GM18499 (cell line): Measurements from ENCODE around the gene TOR2A.
A peak's percentile ranks its signal among the peaks of the same experiment; 100 is the strongest.

Source experiments
- ATAC-seq: cut with Tn5 transposase; IDR thresholded peaks from one replicate; pipeline ENCODE4 v1.9.1; 2021; ENCODE audit warnings: moderate number of reproducible peaks; ENCODE audit not compliant: insufficient read depth, unreplicated experiment

Gene TOR2A

DNA sequence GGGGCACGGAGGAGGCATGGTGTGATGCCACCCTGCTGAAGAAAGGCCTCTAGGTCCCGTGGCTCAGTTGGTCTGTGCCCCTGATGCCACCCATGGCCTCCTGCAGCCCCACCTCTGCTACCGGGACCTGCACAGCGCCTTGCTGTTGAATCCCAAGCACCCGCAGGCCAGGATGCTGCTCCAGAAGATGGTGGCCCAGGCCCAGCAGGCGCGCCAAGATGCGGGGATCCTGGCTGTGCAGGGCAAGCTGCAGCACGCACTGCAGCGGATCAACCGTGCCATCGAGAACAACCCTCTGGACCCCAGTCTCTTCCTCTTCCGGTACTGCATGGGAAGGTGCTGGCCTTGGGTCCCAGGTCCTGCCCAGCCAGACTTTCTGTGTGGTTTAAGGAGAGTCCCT, 12.1 kb downstream of the TOR2A start:
- ATAC-seq: no peak

DNA sequence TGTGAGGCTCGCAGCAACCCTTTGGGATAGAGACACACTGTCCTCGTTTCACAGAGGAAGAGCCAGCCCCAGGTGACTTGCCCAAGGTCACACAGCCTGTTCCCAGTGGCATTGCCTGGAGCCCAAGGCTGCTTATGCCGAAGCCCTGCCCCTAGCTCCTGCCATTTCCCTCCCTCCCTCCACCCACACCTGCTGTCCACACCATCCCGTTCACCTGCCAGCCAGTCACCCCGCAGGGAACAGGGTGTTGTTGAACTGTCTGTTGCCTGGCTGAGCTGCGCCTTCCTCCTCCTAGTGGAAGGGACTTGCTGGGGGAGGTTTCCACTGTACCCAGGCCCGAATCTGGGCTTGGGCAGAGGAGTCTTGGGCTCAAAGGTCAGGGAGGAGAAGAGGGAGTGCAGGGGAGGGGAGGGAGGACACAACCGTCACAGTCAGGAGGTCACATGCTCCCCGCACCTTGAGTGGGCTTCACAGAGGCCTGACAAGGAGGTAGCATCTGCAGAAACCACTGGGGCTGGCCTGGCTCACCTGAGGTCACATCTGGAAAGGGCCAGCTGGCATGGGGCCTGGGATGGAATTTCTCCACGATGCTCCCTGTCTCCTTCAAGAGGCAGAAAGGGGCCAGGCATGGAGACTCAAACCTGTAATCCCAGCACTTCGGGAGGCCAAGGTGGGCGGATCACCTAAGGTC, 12.9 kb downstream of the TOR2A start:
- ATAC-seq: no peak

DNA sequence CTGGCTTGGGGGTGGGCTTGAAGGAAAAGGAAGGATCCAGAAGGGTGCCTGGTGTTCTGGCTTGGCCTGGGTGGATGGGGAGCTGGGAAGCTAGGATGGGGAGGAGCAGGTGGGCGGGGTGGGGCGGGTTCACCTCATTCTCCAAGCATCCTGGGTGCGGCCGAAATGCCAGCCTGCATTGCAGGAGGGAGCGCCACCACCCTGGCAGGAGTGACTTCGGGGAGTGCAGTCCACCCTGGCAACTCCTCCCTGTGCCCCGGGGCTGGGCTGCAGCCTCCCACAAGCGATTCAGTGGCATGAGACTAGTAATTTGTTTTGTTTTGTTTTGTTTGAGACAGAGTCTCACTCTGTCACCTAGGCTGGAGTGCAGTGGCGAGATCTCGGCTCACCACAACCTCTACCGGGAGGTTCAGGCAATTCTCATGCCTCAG, 13.7 kb downstream of the TOR2A start:
- ATAC-seq: no peak

DNA sequence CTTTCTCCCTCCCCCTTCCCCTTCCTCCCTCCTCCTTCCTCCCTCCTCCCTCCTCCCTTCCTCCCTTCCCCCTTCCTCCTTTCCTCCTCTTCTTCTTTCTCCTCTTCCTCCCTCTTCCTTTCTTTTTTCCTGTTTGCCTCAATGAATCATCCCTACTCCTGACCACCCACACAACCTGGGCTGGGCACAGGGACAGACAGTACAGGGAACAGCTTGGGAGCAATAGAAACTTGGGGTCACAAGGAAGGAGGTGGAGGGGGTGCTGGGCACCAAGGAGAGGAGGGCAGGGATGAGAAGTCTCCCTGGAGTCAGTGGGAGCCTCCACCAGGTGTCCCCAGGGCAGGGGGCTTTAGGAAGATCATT, 14.2 kb downstream of the TOR2A start:
- ATAC-seq: no peak

DNA sequence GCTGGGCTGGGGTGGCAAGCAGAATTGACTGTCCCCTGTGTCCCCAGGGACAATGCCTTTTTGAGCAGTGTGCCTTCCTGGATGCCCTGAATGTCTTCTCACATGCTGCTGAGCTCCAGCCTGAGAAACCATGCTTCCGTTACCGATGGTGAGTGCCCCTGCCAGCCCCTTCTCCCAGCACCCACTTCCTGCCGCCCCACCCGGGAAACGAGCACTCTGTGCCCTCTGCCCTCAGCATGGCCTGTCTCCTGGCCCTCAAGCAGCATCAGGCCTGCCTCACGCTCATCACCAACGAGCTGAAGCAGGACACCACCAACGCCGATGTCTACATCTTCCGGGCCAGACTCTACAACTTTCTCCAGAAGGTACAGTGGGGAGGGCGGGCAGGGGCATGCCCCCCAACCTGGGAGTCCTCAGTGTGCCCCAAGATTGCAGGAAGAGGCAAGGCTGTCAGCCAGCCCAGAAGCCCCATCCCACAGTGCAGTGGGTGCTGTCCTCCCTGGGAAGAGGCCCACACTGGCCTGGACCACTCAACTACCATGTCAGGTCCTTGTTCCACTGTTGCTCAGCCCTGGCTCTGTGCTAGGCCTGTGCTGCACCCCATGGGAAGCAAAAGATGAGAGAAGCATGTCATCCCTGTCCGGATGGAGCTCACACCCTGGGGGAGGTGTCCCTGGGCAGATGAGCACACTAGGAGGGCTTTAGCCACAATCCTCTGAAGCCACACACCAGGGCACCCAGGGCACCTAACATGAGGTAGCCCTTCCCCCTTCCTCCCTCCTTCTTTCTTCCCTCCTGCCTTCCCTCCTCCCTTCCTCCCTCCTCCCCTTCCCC, 14.8 kb downstream of the TOR2A start:
- no peak for ATAC-seq

DNA sequence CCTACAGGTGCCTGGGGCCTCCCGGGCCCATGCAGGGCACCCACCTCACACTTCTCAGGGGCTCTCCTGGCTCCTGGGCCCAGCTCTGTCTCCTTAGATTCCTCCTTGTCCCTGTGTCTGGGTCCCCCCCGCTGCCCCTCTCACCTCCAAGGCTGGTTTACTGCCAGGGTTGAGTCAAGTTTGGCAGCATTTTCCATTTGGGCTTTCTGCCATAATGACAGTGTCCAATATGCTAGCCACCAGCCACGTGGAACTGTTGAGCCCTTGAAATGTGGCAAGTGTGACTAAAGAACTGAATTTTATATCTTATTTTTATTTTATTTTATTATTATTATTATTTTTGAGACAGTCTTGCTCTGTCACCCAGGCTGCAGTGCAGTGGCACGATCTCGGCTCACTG, 17.3 kb downstream of the TOR2A start:
- ATAC-seq: no peak

DNA sequence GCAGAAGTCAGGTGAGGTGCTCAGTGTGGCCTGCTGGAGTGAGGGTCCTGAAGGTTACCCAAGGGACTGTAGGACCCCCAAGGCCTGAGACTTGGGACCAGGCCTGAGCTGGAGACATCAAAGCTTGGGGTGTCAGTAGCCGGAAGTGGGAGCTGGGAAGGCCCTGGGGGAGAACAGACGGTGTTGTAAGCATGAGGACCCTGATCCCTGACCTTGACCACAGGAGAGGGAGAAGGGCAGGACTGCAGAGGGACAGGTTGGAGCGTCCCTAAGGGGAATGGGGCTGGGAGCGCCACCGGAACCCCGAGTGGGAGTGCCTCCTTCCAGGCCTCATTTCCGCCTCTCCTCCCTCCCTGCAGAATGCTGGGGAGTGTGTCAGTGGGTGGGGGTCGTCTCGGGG, 18.7 kb downstream of the TOR2A start:
- ATAC-seq: no peak

DNA sequence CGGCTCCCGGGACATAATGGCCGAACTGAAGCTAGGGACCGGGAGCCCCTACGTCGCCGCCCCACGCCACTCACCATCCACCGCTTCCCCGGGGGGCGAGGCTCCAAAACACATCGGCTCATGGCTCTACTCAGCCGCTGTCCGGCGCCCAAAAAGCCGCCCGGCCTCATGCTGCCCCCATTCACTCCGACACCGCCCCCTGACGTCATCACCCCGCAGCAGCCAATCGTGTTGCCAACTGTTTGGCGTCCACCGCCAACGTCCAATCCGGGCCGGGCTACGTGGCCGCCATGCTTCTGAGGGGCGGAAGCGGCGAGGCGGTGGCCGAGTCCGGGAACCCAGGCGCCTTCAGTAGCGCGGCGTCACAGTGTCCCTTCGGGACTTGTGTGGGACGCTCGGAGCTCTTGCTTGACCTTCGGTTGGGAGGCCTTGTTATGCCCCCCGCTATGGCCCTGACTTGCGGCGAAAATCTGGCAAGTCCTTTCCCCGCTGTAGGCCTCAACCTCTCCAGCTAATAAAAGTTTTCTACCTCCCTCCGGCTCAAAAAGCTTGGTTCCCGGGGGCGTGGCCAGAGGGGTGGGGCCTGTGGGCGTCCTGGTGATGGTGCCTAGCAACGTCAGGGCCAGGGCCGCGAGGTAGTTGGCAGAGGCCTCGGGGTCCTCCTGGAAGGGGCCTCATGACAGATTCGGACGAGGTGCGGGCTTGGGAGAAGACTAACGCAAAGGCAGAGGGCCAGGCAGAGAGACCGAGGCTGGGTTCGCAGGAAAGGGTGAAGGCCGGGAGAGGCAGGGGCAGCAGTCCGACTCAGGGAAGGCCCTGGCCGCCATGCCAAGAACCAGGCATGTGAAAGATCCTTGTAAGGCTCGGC, 19.4 kb downstream of the TOR2A start, which contains the start of the genes PTRH1 and TTC16:
PTRH1 (minus strand) TSS at position 194 of the 868 bp plus-strand sequence; CDS start at position 170, 24 bp downstream.
TTC16 (plus strand) TSS at position 610 of the 868 bp plus-strand sequence; CDS start at position 677, 67 bp downstream.
- peak; percentile 71 for ATAC-seq

DNA sequence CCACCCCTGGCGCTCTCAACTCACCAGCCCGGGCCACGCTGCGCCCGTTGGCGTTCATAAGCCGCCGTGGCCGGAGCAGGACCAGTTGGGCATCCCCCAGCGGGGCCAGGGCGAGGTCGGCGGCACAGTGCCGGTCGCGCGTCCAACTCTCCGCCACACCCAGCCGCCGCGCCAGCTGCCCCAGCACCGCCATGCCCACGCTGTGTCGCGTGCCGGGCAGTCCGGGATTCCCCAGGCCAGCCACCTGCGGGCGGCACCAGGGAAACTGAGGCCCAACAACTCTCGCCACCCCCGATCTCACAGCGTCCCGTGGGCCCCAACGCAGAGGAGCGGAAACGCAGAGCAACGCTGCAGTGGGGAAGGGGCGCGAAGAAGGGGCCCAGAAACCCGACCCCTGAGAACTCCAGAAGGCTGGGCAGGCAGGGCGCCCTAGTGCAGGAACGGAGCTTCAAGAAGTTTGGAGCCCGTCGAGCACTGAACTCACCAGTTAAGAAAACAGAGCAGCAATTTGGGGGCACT, 20.1 kb downstream of the TOR2A start:
- no peak for ATAC-seq

DNA sequence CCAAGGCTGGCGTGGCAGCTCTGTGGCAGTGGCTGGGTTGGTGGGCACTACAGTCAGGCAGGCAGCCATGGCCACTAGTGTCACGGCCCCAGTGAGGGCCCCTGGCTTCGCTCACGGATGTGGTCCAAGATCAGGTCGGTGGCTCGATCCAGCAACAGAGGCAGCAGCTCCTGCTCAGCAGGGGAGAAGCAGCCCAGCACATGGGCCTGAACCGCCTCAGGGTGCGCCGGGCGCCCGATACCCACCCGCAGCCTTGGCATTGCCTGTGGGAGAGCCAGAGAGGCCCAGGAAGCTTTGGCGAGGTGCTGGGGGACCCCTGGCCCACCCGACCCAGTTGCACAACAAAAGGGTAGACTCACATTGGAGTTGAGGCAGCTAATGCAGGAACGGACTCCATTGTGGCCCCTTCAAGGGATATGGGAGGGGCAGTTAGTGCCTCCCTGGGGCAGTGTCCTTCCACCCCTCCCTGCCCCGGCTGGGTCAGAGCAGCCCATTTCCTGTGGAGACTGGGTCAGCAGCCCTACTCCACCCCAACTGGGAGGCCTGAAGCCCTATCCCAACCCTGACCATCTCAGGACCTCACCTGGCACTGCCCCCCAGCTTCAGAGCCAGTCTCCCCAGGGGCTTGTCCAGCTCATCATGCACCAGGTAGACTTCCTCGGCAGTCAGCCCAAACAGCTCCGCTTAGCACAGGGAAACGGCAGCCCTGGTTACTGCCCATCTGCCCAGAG, 20.9 kb downstream of the TOR2A start:
- no peak for ATAC-seq

DNA sequence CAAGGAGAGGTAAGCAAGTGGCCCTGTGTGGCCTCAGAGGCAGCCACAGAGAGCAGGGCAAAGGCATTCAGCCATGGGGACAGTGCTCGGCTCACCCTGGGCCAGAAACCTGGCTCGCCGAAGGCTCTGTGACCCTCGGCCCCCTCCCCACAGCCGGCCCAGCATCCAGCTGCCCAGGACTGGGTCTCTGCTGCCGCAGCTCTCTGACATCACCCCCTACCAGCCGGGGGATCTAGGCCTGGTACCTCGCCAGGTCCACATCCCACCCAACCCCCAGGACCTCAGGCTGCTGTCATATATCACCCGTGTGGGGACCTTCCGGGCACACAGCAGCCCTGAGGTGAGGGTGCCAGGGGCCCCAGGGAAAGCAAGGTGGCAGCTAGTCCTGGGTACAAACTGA, 22.2 kb downstream of the TOR2A start:
- ATAC-seq: no peak

DNA sequence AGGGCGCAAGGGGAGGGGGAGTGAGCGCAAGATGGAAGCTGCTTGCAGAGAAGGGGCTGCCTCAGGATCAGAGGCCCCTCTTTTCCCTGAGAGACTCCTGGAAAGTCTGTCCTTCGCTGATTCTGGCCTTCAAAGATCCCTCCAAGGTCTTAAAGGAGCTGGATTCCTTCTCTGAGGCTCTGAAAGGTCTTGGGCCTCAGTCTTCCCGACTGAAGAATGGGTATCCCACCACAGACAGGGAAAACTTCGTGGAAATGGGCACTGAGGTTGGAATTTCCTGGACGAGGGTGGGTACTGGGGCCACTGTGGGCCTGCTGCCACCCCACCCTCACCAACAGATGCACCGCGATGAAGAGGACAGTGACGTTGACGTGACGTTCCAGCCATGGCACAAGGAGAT, 22.7 kb downstream of the TOR2A start:
- ATAC-seq: no peak

DNA sequence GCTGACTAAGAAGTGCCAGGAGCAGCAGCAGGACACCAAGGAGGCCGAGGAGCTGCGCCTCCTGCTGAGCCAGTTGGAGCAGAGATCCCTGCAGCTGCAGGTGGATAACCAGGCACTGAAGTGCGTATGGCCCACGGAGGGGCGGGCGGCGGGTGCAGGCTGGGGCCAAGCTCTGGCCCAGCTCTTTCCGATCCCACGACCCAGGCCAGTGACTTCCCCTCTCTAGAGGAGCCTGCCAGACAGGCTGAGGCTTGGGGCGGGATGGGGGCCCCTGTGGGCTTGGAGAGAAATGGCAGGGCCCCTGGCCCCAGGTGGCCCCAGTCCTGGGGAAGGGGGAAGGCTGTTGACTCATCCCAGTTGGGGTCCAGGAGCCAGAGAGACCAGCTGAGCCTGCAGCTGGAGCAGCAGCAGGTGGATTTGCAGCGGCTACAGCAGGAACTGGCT, 23.2 kb downstream of the TOR2A start:
- no peak for ATAC-seq

DNA sequence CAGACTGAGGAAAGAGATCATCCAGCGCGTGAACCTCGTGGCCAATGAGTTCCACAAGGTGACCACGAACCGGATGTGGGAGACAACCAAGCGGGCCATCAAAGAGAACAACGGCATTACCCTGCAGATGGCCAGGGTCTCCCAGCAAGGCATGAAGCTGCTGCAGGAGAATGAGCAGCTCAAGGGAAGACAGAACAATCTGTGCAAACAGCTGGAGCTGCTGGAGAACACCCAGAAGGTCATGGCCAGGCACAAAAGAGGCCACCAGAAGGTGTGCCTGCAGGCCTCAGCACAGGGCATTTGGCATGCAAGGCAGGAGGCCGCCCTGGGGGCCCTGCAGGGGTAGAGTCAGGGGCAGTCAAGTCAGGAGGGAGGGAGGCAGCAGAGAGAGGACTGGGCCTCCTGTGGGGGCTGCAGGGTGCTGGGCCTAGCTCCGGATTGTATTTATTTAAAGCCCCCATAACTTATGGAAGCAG, 23.8 kb downstream of the TOR2A start:
- ATAC-seq: no peak

DNA sequence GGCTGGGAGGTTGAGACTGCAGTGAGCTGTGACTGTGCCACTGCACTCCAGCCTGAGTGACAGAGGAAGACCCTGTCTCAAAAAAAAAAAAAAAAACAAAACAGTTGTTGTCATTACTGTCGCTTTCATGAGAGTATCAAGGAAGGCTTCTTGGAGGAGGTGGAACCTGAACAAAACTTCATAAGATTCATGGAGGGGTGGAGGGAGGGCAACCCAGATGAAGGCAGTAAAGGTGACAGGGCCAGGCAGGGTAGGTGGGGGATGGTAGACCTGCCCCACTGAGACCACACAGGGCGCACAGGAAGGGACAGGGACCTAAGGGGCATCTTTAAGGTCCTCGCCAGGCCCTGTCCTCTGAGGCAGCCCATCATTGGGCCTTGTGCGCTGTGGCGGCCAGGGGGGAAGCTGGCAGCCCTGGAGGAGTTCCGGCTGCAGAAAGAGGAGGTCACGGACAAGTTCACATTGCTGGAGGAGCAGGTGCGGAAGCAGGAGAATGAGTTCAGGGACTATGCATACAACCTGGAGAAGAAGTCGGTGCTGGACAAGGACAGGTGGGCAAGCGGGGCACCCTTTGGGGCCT, 24.8 kb downstream of the TOR2A start:
- ATAC-seq: no peak

DNA sequence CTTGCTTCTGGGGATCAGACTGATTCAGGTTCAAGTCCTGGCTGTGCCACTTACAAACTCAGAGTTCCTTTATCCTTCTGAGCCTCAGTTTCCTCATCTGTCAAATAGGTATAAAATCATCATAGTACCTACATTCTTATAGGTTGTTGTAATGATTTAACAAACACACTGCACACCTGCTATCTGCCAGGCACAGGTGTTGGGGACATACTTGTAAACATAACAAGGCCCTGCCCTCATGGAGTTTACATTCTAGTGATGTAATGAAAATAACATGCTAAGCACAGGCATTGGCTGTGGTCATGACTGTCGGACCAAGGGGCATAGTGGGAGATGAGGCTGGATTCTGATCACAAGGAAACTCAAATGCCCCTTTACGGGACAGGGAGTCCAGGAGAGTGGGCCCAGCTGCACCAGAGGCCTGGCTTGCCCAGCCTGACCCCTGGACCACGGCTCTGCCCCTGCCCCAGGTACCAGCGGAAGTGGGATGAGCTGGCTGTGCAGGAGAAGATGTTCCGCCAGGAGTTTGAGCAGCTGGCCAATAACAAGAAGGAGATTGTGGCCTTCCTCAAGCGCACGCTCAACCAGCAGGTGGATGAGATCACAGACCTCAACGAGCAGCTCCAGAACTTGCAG, 26.0 kb downstream of the TOR2A start:
- ATAC-seq: no peak

DNA sequence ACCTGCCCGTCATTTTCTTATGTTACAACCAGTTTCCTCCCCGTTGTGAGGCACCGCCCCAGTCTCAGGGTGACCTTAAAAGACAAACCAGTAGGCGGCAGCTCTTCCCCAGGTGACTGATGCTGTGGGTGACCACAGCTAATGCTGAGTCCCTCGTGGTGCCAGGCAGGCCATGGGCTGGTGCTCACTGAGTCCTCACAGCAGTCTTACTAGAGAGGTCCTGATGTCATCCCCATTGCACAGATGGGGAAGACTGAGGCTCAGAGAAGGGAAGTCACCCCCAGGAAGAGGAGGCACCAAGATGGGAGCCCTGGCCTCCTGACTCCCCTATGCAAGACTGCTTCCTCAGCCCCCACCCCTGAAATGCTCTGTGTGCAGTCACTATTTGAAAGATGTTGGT, 27.3 kb downstream of the TOR2A start:
- no peak for ATAC-seq

DNA sequence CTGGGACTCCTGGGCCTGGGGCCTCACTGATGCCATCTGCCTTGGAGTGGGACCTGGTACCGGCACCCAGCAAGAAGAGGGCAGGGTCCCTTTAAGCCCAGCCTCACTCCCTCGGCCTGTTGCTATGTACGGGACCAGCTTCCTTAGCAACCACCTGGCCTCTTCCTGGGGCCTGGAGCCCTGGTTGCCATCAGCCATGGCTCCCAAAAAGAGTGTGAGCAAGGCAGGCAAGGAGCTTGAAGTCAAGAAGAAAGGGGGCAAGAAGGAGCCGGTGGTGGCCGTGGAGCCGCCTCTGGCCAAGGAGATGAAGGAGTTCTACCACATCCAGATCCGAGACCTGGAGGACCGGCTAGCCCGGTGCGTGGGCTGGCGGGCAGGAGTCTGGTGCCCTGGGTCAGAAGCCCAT, 28.3 kb downstream of the TOR2A start, which contains the start of gene CFAP157:
CFAP157 (plus strand) TSS at position 153 of the 406 bp plus-strand sequence; CDS start at position 197, 44 bp downstream.
- no peak for ATAC-seq
